NCI-H187 treated with DMSO at 0.1 percent for 48 hours (cell line): ENCODE results near the gene DNAJC22.

Experiments
- DNase-seq: peaks from one replicate; lab custom pipeline; 2025; lab: John Stamatoyannopoulos, UW

DNAJC22 gene

GRCh38 chr12:49345051-49345824 lies 1.4 kb upstream of the DNAJC22 start:
- DNase-seq, result peak; percentile 39

- no peak for DNase-seq
Observed at GRCh38 chr12:49345825-49346658, 646 bp upstream of the DNAJC22 start.

- DNase-seq, result peak; percentile 96
Observed at GRCh38 chr12:49347311-49348193, 864 bp downstream of the DNAJC22 start.

- no peak for DNase-seq
Observed at GRCh38 chr12:49348781-49349180, 2.1 kb downstream of the DNAJC22 start.

- DNase-seq, result no peak
Observed at GRCh38 chr12:49349266-49349665, 2.6 kb downstream of the DNAJC22 start.

GRCh38 chr12:49352351-49352750 lies 5.7 kb downstream of the DNAJC22 start:
- no peak for DNase-seq

GRCh38 chr12:49355913-49356312 lies 9.2 kb downstream of the DNAJC22 start:
- DNase-seq, result no peak

GRCh38 chr12:49357103-49357678 lies 10.5 kb downstream of the DNAJC22 start:
- DNase-seq, result no peak

GRCh38 chr12:49358483-49359141 lies 11.9 kb downstream of the DNAJC22 start:
- DNase-seq, result peak; percentile 29

GRCh38 chr12:49359671-49360070 lies 13.0 kb downstream of the DNAJC22 start:
- DNase-seq, result no peak

GRCh38 chr12:49362077-49362476 lies 15.4 kb downstream of the DNAJC22 start:
- DNase-seq, result no peak

GRCh38 chr12:49364989-49365388 lies 18.3 kb downstream of the DNAJC22 start:
- DNase-seq, result no peak

- DNase-seq, result no peak
Observed at GRCh38 chr12:49365542-49365941, 18.9 kb downstream of the DNAJC22 start.

GRCh38 chr12:49366096-49366651 lies 19.5 kb downstream of the DNAJC22 start:
- DNase-seq, result no peak

GRCh38 chr12:49366652-49367380 lies 20.1 kb downstream of the DNAJC22 start:
- peak; percentile 80 for DNase-seq

GRCh38 chr12:49367381-49368239 lies 20.9 kb downstream of the DNAJC22 start, which contains the start of gene SPATS2:
Gene SPATS2 (plus strand): TSS chr12:49367462. CDS start chr12:49461013, 93,551 bp downstream.
- no peak for DNase-seq

GRCh38 chr12:49368240-49368600 lies 21.5 kb downstream of the DNAJC22 start:
- DNase-seq, result no peak

GRCh38 chr12:49369411-49370145 lies 22.9 kb downstream of the DNAJC22 start:
- DNase-seq, result peak; percentile 64
